ENCODE data around the gene SYCN.

The SYCN gene

GRCh38 chr19:39170386-39171231, 33.5 kb downstream of the SYCN start:
- TF ChIP-seq CTCF (IDR thresholded peaks at IDR 0.05; ENCODE audit: low read depth, low read length, missing control alignments) = no peak
- DNase-seq (ENCODE audit: low read depth) = no peak
- H3K4me3 ChIP-seq (ENCODE audit: low read depth, low read length) = no peak overlapping the region

DNA sequence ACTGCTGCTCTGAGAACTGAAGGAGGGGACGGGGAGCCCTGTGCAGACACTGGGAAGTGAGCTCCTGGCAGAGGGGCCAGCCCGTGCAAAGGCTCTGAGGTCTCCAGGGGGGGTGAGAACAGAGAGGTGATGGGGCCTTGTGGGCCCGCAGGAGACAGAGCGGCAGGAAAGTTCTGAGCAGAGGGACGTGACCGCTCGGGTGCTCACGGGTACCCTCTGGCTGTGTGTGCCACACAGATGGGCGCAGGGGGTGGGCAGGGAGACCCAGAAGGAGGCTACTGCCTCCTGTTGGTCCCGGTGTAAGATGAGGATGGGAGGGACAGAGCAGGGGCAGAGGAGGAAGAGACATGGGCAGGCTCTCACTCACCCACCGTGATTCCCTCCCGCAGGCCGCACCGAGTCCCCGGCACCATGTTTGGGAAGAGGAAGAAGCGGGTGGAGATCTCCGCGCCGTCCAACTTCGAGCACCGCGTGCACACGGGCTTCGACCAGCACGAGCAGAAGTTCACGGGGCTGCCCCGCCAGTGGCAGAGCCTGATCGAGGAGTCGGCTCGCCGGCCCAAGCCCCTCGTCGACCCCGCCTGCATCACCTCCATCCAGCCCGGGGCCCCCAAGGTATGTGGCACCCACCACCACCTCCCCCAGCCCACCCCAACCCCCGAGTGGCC, 34.8 kb downstream of the SYCN start:
- TF ChIP-seq CTCF (IDR thresholded peaks at IDR 0.05; ENCODE audit: low read depth, low read length, missing control alignments) = no peak
- no peak overlapping the region for H3K4me3 ChIP-seq (ENCODE audit: low read depth, low read length)
- no peak for DNase-seq (ENCODE audit: low read depth)

GRCh38 chr19:39168258-39169142, 35.6 kb downstream of the SYCN start:
- DNase-seq (ENCODE audit: low read depth) = no peak
- no peak overlapping the region for H3K4me3 ChIP-seq (ENCODE audit: low read depth, low read length)
- no peak for TF ChIP-seq CTCF (IDR thresholded peaks at IDR 0.05; ENCODE audit: low read depth, low read length, missing control alignments)

- no peak overlapping the region for H3K4me3 ChIP-seq (ENCODE audit: low read depth, low read length)
- no peak for TF ChIP-seq CTCF (IDR thresholded peaks at IDR 0.05; ENCODE audit: low read depth, low read length, missing control alignments)
- no peak for DNase-seq (ENCODE audit: low read depth)
Observed at GRCh38 chr19:39167461-39168257, 36.4 kb downstream of the SYCN start.

DNA sequence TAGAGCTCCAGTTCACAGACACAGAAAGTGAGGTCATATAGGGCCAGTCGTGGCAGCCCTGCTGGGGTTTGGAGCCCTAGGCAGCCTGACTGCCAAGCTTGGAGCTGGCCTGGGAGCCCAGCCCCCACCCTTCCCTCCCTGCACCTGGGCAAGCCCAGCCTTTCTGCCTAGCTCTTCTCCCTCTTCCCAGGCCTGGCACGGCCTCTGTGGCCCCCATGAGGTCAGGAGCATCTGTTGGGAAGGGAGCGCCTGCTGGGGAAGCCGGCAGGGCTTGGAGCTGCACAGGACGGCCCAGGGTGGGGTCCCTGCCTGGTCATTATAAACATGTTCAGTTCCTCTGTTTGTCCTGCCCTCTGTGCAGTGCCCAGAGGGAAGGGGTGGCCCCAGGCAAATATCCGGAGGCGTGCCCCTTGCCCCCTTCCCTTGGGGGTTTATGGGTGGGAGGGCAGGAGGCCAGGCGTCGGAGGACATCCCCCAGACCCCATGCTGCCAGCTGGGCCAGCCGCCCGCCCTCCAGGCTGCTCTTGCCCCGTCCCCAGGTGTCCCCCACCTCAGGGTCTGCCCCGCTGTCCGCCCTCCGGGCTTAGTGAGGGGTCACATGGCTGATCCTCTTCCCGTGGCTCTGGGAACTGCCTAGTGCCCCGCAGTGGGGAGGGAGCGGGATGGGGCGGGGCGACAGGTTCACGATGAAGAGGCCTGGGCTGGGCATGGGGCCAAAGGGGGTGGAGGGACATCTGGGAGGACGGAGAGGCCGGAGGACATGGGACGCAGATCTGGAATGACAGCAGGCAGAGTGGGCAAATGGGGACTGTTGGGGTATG, 37.3 kb downstream of the SYCN start:
- no peak overlapping the region for H3K4me3 ChIP-seq (ENCODE audit: low read depth, low read length)
- DNase-seq (ENCODE audit: low read depth) = no peak
- TF ChIP-seq CTCF (IDR thresholded peaks at IDR 0.05; ENCODE audit: low read depth, low read length, missing control alignments) = no peak
